ENCODE data around the gene BBS7. TPM values are rescaled to one million over a fixed set of nuclear protein-coding genes. Genes with fewer than 3 reads are reported as not detected.
A peak's percentile ranks its signal among the peaks of the same experiment; 100 is the strongest.

BBS7 gene
- total and polyA plus RNA-seq, 10 of the 15 experiments (the other 5 are each of a cell fraction or from before 2014, with no cell fraction given) = 5.2 to 15.2 (median 9.0) TPM

- TF ChIP-seq ZNF687 (IDR thresholded peaks at IDR 0.05) = no peak
- peak; percentile 78; the same call in 1 of the 2 replicates for TF ChIP-seq ESRRA (IDR thresholded peaks at IDR 0.05; ENCODE audit: low read length)
- TF ChIP-seq ZNF24 (IDR thresholded peaks at IDR 0.05) = no peak
- TF ChIP-seq TAF1 (IDR thresholded peaks at IDR 0.05; ENCODE audit: borderline replicate concordance, low read depth, low read length) = peak; percentile 56; the same call in 1 of the 2 replicates
- 0 out of 2 replicates have a peak, but pooled peaks have one; percentile 44 for TF ChIP-seq NRF1 (conservative IDR thresholded peaks at IDR 0.05; ENCODE audit: low read depth, low read length)
- no peak for TF ChIP-seq SMARCA5 (IDR thresholded peaks at IDR 0.05)
- TF ChIP-seq SMAD1 (IDR thresholded peaks at IDR 0.05; ENCODE audit: low read depth, partially characterized antibody) = peak; percentile 63
- TF ChIP-seq ATF7 (IDR thresholded peaks at IDR 0.05; ENCODE audit: low read depth) = peak; percentile 70
- no peak for TF ChIP-seq CHD4 (IDR thresholded peaks at IDR 0.05)
- no peak for TF ChIP-seq ZSCAN29 (IDR thresholded peaks at IDR 0.05)
- 0 out of 2 replicates have a peak, but pooled peaks have one; percentile 45 for TF ChIP-seq LARP7 (IDR thresholded peaks at IDR 0.05)
- 0 out of 2 replicates have a peak, but pooled peaks have one; percentile 34 for TF ChIP-seq MEF2A (IDR thresholded peaks at IDR 0.05; ENCODE audit: insufficient read depth, low read depth, low read length)
- TF ChIP-seq JUNB (IDR thresholded peaks at IDR 0.05) = no peak
- no peak for TF ChIP-seq EP300 (IDR thresholded peaks at IDR 0.05; ENCODE audit: borderline replicate concordance in 1 of 2, control insufficient read depth in 1 of 2, low read depth in 2 of 2, low read length in 2 of 2)
- TF ChIP-seq POLR2A (IDR thresholded peaks at IDR 0.05; ENCODE audit: low read depth, low read length) = peak; percentile 95
- no peak for TF ChIP-seq ZZZ3 (IDR thresholded peaks at IDR 0.05; ENCODE audit: control insufficient read depth, insufficient read length, low read depth)
- TF ChIP-seq KDM1A (IDR thresholded peaks at IDR 0.05; ENCODE audit: borderline replicate concordance) = no peak
- TF ChIP-seq CBFB (IDR thresholded peaks at IDR 0.05; ENCODE audit: low read depth) = peak; percentile 48; the same call in 1 of the 2 replicates
- no peak for TF ChIP-seq NR2F1 (conservative IDR thresholded peaks at IDR 0.05)
- no peak for TF ChIP-seq STAT3 (IDR thresholded peaks at IDR 0.05; ENCODE audit: low read depth, low read length)
- TF ChIP-seq BCL3 (IDR thresholded peaks at IDR 0.05; ENCODE audit: borderline replicate concordance, insufficient read depth, low read depth, low read length, poor library complexity, severe bottlenecking) = no peak
- no peak for TF ChIP-seq HDGF (IDR thresholded peaks at IDR 0.05)
- peak in 1 of 3 experiments; percentile 4; a peak in 1 of 6 replicates for TF ChIP-seq CTCF (IDR thresholded peaks at IDR 0.05 in 2 of 3, conservative IDR thresholded peaks at IDR 0.05 in 1 of 3; ENCODE audit: control insufficient read depth in 2 of 3, extremely low read depth in 1 of 3, insufficient read depth in 1 of 3, low read depth in 3 of 3, low read length in 3 of 3)
- TF ChIP-seq PAX8 (IDR thresholded peaks at IDR 0.05) = no peak
- peak; percentile 57 for TF ChIP-seq NR2C1 (IDR thresholded peaks at IDR 0.05)
Observed at GRCh38 chr4:121823505-121824170, 46.6 kb downstream of the BBS7 start, which contains the start of gene CCNA2 (continued).
